ENCODE data around the gene NCOA3. TPM values are rescaled to one million over a fixed set of nuclear protein-coding genes. Genes with fewer than 3 reads are reported as not detected.
A peak's percentile ranks its signal among the peaks of the same experiment; 100 is the strongest.

The NCOA3 gene
- total and polyA plus RNA-seq, 10 of the 15 experiments (the other 5 are each of a cell fraction or from before 2014, with no cell fraction given), result 16.9 to 96.2 (median 73.6) TPM

DNA sequence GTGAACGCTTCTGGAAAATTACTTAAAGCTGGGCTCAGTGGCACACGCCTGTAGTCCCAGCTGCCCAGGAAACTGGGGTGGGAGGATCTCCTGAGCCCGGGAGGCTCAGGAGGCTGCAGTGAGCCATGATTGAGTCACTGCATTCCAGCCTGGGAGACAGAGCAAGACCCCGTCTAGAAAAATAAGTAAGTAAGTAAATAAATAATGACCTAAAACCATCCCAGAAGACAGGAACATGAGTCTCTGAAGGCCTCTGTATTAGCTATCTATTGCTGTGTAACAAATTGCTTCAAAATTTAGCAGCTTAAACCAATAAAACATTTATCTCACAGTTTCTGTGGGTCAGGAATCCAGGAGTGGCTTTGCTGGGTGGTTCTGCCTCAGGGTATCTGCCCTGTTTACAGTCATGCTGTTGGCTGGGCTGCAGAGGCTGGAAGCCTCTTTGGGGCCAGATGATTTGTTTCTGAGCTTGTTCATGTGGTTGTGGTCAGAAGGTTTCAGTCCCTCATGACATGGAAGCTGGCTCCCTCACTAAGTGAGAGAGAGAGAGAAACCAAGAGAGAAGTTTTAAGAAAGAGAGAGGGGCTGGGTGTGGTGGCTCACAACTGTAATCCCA, 48.4 kb upstream of the NCOA3 start:
- Histone ChIP-seq H3K4me2 (ENCODE audit: control insufficient read depth, insufficient read depth) (peak overlapping the region; percentile 88), H3K9ac (ENCODE audit: control insufficient read depth, insufficient read depth, low read length) (peak overlapping the region; percentile 55), H3K27me3 (replicated peaks in 1 of 2; ENCODE audit: control insufficient read depth in 2 of 2, insufficient read depth in 2 of 2, low read length in 1 of 2) (no peaks in the 10 kb centered on the region), H4K20me1 (ENCODE audit: control insufficient read depth, insufficient read depth) (no peaks in the 10 kb centered on the region), H3K4me1 (ENCODE audit: control insufficient read depth, insufficient read depth, low read length) (peaks cover 31% of the 10 kb centered on the region), H3K4me3 (peak overlapping the region; percentile 36; the same call in 1 of the 2 replicates), H3K79me2 (ENCODE audit: control insufficient read depth, insufficient read depth, low read length) (no peaks in the 10 kb centered on the region), H3K27ac (ENCODE audit: control insufficient read depth, insufficient read depth) (peak overlapping the region; percentile 87), H3K36me3 (ENCODE audit: control insufficient read depth in 2 of 2, insufficient read depth in 2 of 2, low read length in 1 of 2) (no peaks in the 10 kb centered on the region), H3K9me3 (replicated peaks; ENCODE audit: control insufficient read depth, insufficient read depth, low read length) (no peaks in the 10 kb centered on the region; the same call in 2 of the 3 replicates), H2AFZ (ENCODE audit: control insufficient read depth, low read depth, low read length) (peak overlapping the region; percentile 41)
- peak; percentile 98 for ATAC-seq
- no TSS peak for BruUV-seq (replicated peaks)
- RAD21 ChIA-PET (ENCODE audit: unreplicated experiment), result interaction anchor here (0.6 to 3.6 kb wide), 17 partner anchors 14 to 146 kb away, joined by 3 to 22 read pairs (median 4); partner anchors contain the start of gene NCOA3
- in situ Hi-C loops (cut with MboI), result no loop called here
- DNase-seq (ENCODE audit: low read depth, low spot score), result peak; percentile 92
- peak; percentile 92 for FAIRE-seq
- intact Hi-C loops (cut with micrococcal nuclease; ENCODE audit: unreplicated experiment), result loop anchor here (1.0 to 5.0 kb wide), 2 partner anchors 41 to 49 kb away; partner anchors contain the start of gene NCOA3
- CTCF ChIA-PET, result interaction anchor here (0.6 to 1.5 kb wide), 7 partner anchors 10 to 574 kb away, joined by 3 to 6 read pairs (median 4); no protein-coding TSS in a partner anchor
- WGBS (ENCODE audit: insufficient coverage, insufficient replicate concordance, low lambda C conversion rate, missing lambda C conversion rate), result 46% methylated on average over 4 of the region's 4 CpGs
- SMC1A ChIA-PET (ENCODE audit: uncharacterized antibody, unreplicated experiment), result interaction anchor here (0.9 to 7.7 kb wide), 18 partner anchors 9 to 257 kb away, joined by 3 to 82 read pairs (median 7); partner anchors contain the start of gene NCOA3
- POLR2A ChIA-PET, result interaction anchor here (0.7 to 3.4 kb wide), 14 partner anchors 14 to 61 kb away, joined by 3 to 15 read pairs (median 4); no protein-coding TSS in a partner anchor
- TF ChIP-seq TAF1 (IDR thresholded peaks at IDR 0.05; ENCODE audit: borderline replicate concordance, low read depth, low read length), result peak; percentile 93
- peak; percentile 48; the same call in 1 of the 2 replicates for TF ChIP-seq TCF12 (IDR thresholded peaks at IDR 0.05; ENCODE audit: low read depth, low read length)
- TF ChIP-seq ZZZ3 (IDR thresholded peaks at IDR 0.05; ENCODE audit: control insufficient read depth, insufficient read length, low read depth), result no peak
- TF ChIP-seq ATF7 (IDR thresholded peaks at IDR 0.05; ENCODE audit: low read depth), result peak; percentile 41
- TF ChIP-seq NFYA (IDR thresholded peaks at IDR 0.05; ENCODE audit: borderline replicate concordance, low read depth, low read length), result no peak
- TF ChIP-seq RCOR1 (conservative IDR thresholded peaks at IDR 0.05; ENCODE audit: low read depth, low read length), result no peak
- no peak for TF ChIP-seq YBX1 (IDR thresholded peaks at IDR 0.05)
- TF ChIP-seq, protein P1, sequence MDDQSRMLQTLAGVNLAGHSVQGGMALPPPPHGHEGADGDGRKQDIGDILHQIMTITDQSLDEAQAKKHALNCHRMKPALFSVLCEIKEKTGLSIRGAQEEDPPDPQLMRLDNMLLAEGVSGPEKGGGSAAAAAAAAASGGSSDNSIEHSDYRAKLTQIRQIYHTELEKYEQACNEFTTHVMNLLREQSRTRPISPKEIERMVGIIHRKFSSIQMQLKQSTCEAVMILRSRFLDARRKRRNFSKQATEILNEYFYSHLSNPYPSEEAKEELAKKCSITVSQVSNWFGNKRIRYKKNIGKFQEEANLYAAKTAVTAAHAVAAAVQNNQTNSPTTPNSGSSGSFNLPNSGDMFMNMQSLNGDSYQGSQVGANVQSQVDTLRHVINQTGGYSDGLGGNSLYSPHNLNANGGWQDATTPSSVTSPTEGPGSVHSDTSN (IDR thresholded peaks at IDR 0.05; ENCODE audit: insufficient replicate concordance, low read depth, low read length), result no peak
- no peak for TF ChIP-seq SREBF1 (IDR thresholded peaks at IDR 0.05; ENCODE audit: low read length)
- peak; percentile 71 for TF ChIP-seq FOXM1 (IDR thresholded peaks at IDR 0.05; ENCODE audit: low read depth, low read length)
- no peak for TF ChIP-seq SIX5 (IDR thresholded peaks at IDR 0.05; ENCODE audit: low read depth, low read length, severe bottlenecking)
- TF ChIP-seq TCF3 (IDR thresholded peaks at IDR 0.05; ENCODE audit: borderline replicate concordance, insufficient read depth, low read depth, low read length), result peak; percentile 19; the same call in 1 of the 2 replicates
- TF ChIP-seq, protein P2, sequence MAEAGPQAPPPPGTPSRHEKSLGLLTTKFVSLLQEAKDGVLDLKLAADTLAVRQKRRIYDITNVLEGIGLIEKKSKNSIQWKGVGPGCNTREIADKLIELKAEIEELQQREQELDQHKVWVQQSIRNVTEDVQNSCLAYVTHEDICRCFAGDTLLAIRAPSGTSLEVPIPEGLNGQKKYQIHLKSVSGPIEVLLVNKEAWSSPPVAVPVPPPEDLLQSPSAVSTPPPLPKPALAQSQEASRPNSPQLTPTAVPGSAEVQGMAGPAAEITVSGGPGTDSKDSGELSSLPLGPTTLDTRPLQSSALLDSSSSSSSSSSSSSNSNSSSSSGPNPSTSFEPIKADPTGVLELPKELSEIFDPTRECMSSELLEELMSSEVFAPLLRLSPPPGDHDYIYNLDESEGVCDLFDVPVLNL (IDR thresholded peaks at IDR 0.05; ENCODE audit: low read depth, low read length), result no peak
- 0 out of 2 replicates have a peak, but pooled peaks have one; percentile 14 for TF ChIP-seq RAD21 (IDR thresholded peaks at IDR 0.05; ENCODE audit: insufficient read depth, low read depth, low read length)
- TF ChIP-seq, protein P3, sequence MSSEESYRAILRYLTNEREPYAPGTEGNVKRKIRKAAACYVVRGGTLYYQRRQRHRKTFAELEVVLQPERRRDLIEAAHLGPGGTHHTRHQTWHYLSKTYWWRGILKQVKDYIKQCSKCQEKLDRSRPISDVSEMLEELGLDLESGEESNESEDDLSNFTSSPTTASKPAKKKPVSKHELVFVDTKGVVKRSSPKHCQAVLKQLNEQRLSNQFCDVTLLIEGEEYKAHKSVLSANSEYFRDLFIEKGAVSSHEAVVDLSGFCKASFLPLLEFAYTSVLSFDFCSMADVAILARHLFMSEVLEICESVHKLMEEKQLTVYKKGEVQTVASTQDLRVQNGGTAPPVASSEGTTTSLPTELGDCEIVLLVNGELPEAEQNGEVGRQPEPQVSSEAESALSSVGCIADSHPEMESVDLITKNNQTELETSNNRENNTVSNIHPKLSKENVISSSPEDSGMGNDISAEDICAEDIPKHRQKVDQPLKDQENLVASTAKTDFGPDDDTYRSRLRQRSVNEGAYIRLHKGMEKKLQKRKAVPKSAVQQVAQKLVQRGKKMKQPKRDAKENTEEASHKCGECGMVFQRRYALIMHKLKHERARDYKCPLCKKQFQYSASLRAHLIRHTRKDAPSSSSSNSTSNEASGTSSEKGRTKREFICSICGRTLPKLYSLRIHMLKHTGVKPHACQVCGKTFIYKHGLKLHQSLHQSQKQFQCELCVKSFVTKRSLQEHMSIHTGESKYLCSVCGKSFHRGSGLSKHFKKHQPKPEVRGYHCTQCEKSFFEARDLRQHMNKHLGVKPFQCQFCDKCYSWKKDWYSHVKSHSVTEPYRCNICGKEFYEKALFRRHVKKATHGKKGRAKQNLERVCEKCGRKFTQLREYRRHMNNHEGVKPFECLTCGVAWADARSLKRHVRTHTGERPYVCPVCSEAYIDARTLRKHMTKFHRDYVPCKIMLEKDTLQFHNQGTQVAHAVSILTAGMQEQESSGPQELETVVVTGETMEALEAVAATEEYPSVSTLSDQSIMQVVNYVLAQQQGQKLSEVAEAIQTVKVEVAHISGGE (CRISPR knock-in tag; IDR thresholded peaks at IDR 0.05), result no peak

All from GM12878 (cell line).